Skin epidermis (tissue), 12 donors: Measurements from ENCODE around the gene SLC7A6OS.

ENCODE experiments used
- H3K27ac ChIP-seq, 21 experiments: fragments of 200-600 bp; sonication (generic) in 11 of 21; one replicate each; pipeline ENCODE4 v1.5.0; 2020; ENCODE audit warnings: mild to moderate bottlenecking in 3 of 21, inconsistent platforms in 2 of 21, moderate library complexity in 2 of 21
- H3K4me3 ChIP-seq, 7 experiments: fragments of 200-600 bp; sonication (generic) in 2 of 7; one replicate each; pipeline ENCODE4 v1.5.0; 2020; ENCODE audit warnings: inconsistent platforms in 2 of 7, mild to moderate bottlenecking in 2 of 7, moderate library complexity in 1 of 7

SLC7A6OS gene

GRCh38 chr16:68345958-68346635 is 35.4 kb upstream of the SLC7A6OS start:
- Histone ChIP-seq H3K4me3 (no peak overlapping the region), H3K27ac (no peak overlapping the region)

GRCh38 chr16:68345351-68345810 is 34.6 kb upstream of the SLC7A6OS start:
- Histone ChIP-seq H3K27ac (no peak overlapping the region), H3K4me3 (no peak overlapping the region)

GRCh38 chr16:68344252-68344651 is 33.5 kb upstream of the SLC7A6OS start:
- no peak overlapping the region for H3K4me3 ChIP-seq
- H3K27ac ChIP-seq, result no peak overlapping the region

GRCh38 chr16:68343137-68343536 is 32.4 kb upstream of the SLC7A6OS start:
- H3K27ac ChIP-seq, result no peak overlapping the region
- no peak overlapping the region for H3K4me3 ChIP-seq

GRCh38 chr16:68342620-68343019 is 31.9 kb upstream of the SLC7A6OS start:
- H3K4me3 ChIP-seq, result no peak overlapping the region
- H3K27ac ChIP-seq, result no peak overlapping the region

- Histone ChIP-seq H3K27ac (no peak overlapping the region), H3K4me3 (no peak overlapping the region)
Measured at GRCh38 chr16:68339214-68339613, 28.5 kb upstream of the SLC7A6OS start.

- no peak overlapping the region for H3K27ac ChIP-seq
- H3K4me3 ChIP-seq, result no peak overlapping the region
Measured at GRCh38 chr16:68338326-68339119, 27.8 kb upstream of the SLC7A6OS start.

GRCh38 chr16:68335175-68335574 is 24.4 kb upstream of the SLC7A6OS start:
- Histone ChIP-seq H3K4me3 (no peak overlapping the region), H3K27ac (peak overlapping the region in 2 of 21 experiments; percentile 76)

- H3K27ac ChIP-seq, result peak overlapping the region in 13 of 21 experiments; percentile 13 to 85 (median 55)
- no peak overlapping the region for H3K4me3 ChIP-seq
Measured at GRCh38 chr16:68332411-68333121, 21.8 kb upstream of the SLC7A6OS start.

- Histone ChIP-seq H3K27ac (peak overlapping the region in 13 of 21 experiments; percentile 11 to 85 (median 55)), H3K4me3 (no peak overlapping the region)
Measured at GRCh38 chr16:68331879-68332410, 21.2 kb upstream of the SLC7A6OS start.

- Histone ChIP-seq H3K4me3 (no peak overlapping the region), H3K27ac (no peak overlapping the region)
Measured at GRCh38 chr16:68328860-68329390, 18.2 kb upstream of the SLC7A6OS start.

GRCh38 chr16:68328151-68328859 is 17.6 kb upstream of the SLC7A6OS start:
- H3K4me3 ChIP-seq, result no peak overlapping the region
- no peak overlapping the region for H3K27ac ChIP-seq

GRCh38 chr16:68324780-68325357 is 14.1 kb upstream of the SLC7A6OS start:
- H3K27ac ChIP-seq, result no peak overlapping the region
- no peak overlapping the region for H3K4me3 ChIP-seq

- no peak overlapping the region for H3K27ac ChIP-seq
- no peak overlapping the region for H3K4me3 ChIP-seq
Measured at GRCh38 chr16:68324336-68324735, 13.6 kb upstream of the SLC7A6OS start.

GRCh38 chr16:68319185-68319908 is 8.6 kb upstream of the SLC7A6OS start:
- H3K4me3 ChIP-seq, result no peak overlapping the region
- no peak overlapping the region for H3K27ac ChIP-seq

- Histone ChIP-seq H3K4me3 (no peak overlapping the region), H3K27ac (peak overlapping the region in 1 of 21 experiments; percentile 3)
Measured at GRCh38 chr16:68313116-68313515, 2.4 kb upstream of the SLC7A6OS start.

- Histone ChIP-seq H3K4me3 (peak overlapping the region; percentile 61 to 98 (median 91)), H3K27ac (peak overlapping the region; percentile 26 to 94 (median 87))
Measured at GRCh38 chr16:68310437-68310773, 341 bp downstream of the SLC7A6OS start.

- H3K27ac ChIP-seq, result peak overlapping the region in 18 of 21 experiments; percentile 64 to 94 (median 87)
Measured at GRCh38 chr16:68309799-68310198, 947 bp downstream of the SLC7A6OS start.

More at GRCh38 chr16:68309799-68310198, 947 bp downstream of the SLC7A6OS start:
- H3K4me3 ChIP-seq, result peak overlapping the region; percentile 61 to 98 (median 91)
